ENCODE data around the gene TNS3. TPM values are rescaled to one million over a fixed set of nuclear protein-coding genes. Genes with fewer than 3 reads are reported as not detected.

TNS3 gene
- polyA plus RNA-seq, 1 of the 3 experiments (the other 2 are of a cell fraction), result 72.3 TPM

DNA sequence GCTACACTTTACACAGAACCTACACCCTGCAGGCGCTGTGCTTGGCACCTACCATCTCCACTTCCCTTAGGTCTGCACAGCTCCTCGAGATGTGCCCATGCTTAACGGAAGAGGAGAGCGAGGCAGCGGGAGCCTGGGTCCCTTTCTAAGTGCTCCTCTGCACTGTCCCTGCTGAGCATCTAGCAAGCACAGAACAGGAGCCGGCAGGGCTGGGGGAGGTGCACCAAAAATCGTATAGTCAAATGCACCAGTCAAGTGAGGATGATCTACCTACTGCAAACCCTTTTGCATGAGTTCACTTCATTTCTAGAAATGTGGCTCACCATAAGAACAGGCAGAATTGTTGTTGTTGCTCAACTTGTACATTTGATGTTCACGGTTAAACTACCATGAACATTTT, 267.7 kb downstream of the TNS3 start (continued):
- TF ChIP-seq, protein P1, sequence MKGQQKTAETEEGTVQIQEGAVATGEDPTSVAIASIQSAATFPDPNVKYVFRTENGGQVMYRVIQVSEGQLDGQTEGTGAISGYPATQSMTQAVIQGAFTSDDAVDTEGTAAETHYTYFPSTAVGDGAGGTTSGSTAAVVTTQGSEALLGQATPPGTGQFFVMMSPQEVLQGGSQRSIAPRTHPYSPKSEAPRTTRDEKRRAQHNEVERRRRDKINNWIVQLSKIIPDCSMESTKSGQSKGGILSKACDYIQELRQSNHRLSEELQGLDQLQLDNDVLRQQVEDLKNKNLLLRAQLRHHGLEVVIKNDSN (IDR thresholded peaks at IDR 0.05; ENCODE audit: borderline replicate concordance, low read depth), result no peak
- TF ChIP-seq, protein P2, sequence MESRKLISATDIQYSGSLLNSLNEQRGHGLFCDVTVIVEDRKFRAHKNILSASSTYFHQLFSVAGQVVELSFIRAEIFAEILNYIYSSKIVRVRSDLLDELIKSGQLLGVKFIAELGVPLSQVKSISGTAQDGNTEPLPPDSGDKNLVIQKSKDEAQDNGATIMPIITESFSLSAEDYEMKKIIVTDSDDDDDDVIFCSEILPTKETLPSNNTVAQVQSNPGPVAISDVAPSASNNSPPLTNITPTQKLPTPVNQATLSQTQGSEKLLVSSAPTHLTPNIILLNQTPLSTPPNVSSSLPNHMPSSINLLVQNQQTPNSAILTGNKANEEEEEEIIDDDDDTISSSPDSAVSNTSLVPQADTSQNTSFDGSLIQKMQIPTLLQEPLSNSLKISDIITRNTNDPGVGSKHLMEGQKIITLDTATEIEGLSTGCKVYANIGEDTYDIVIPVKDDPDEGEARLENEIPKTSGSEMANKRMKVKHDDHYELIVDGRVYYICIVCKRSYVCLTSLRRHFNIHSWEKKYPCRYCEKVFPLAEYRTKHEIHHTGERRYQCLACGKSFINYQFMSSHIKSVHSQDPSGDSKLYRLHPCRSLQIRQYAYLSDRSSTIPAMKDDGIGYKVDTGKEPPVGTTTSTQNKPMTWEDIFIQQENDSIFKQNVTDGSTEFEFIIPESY (IDR thresholded peaks at IDR 0.05; ENCODE audit: borderline replicate concordance, low read depth), result no peak

DNA sequence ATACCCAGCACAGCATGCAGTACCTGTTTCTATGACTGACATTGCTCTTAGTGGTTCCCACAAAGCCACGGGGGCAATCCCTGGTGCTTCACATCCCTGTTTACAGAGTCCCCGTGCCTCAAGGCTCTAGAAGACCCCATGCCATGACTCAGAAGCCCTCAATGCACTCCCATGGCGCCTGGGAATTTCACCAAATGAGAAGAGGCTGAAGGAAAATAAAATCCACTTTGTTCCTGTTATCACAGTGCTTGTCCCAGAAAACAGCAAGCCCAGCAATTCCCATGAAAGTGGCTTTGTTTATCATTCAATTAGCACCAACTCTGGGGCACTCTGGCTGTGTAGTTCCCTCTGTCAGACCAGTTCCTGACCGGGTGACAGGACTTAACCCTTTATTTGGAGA, 268.3 kb downstream of the TNS3 start:
- Histone ChIP-seq H3K36me3 (replicated peaks in 1 of 2; ENCODE audit: control insufficient read depth in 1 of 2, insufficient read depth in 2 of 2, low read length in 1 of 2) (peaks cover 32 to 54% of the 10 kb centered on the region in 2 experiments), H3K9ac (no peak overlapping the region), H3K4me3 (ENCODE audit: low read depth in 2 of 2, low read length in 1 of 2) (no peak overlapping the region), H3K9me3 (no peaks in the 10 kb centered on the region), H3F3A (replicated peaks; ENCODE audit: insufficient read depth) (no peaks in the 10 kb centered on the region), H2AFZ (ENCODE audit: low read depth) (no peak overlapping the region), H3K27ac (ENCODE audit: low read depth in 2 of 2, low read length in 1 of 2) (no peak overlapping the region), H3K9me2 (no peaks in the 10 kb centered on the region), H4K20me1 (ENCODE audit: insufficient read depth) (no peaks in the 10 kb centered on the region), H3K4me2 (no peak overlapping the region), H3K27me3 (ENCODE audit: insufficient read depth) (no peaks in the 10 kb centered on the region), H3K79me2 (ENCODE audit: insufficient read depth) (no peaks in the 10 kb centered on the region), H3K4me1 (ENCODE audit: control insufficient read depth in 1 of 2, insufficient read depth in 2 of 2, low read depth in 1 of 2, low read length in 1 of 2) (peaks cover 0 to 11% of the 10 kb centered on the region in 2 experiments; a peak in 1 of 4 replicates)
- 74% methylated on average over 4 of the region's 4 CpGs for WGBS (ENCODE audit: low lambda C conversion rate)
- ChIA-PET CTCF (interaction anchor here (1.0 to 1.5 kb wide), 3 partner anchors 18 to 59 kb away, joined by 3 to 5 read pairs (median 3); no protein-coding TSS in a partner anchor), POLR2A (no interaction called here)
- TF ChIP-seq, protein P3, sequence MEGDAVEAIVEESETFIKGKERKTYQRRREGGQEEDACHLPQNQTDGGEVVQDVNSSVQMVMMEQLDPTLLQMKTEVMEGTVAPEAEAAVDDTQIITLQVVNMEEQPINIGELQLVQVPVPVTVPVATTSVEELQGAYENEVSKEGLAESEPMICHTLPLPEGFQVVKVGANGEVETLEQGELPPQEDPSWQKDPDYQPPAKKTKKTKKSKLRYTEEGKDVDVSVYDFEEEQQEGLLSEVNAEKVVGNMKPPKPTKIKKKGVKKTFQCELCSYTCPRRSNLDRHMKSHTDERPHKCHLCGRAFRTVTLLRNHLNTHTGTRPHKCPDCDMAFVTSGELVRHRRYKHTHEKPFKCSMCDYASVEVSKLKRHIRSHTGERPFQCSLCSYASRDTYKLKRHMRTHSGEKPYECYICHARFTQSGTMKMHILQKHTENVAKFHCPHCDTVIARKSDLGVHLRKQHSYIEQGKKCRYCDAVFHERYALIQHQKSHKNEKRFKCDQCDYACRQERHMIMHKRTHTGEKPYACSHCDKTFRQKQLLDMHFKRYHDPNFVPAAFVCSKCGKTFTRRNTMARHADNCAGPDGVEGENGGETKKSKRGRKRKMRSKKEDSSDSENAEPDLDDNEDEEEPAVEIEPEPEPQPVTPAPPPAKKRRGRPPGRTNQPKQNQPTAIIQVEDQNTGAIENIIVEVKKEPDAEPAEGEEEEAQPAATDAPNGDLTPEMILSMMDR (IDR thresholded peaks at IDR 0.05), result no peak
- TF ChIP-seq JUND (IDR thresholded peaks at IDR 0.05) (no peak), SIN3A (IDR thresholded peaks at IDR 0.05; ENCODE audit: borderline replicate concordance, low read depth, low read length) (no peak), RFX5 (IDR thresholded peaks at IDR 0.05; ENCODE audit: low read length) (no peak), FOXJ3 (CRISPR knock-in tag; IDR thresholded peaks at IDR 0.05) (no peak), NRF1 (IDR thresholded peaks at IDR 0.05; ENCODE audit: low read depth, low read length) (no peak), SMC3 (IDR thresholded peaks at IDR 0.05; ENCODE audit: low read depth, low read length) (no peak), YY1 (IDR thresholded peaks at IDR 0.05; ENCODE audit: low read depth) (no peak), RAD21 (IDR thresholded peaks at IDR 0.05; ENCODE audit: low read length) (no peak), FOXM1 (IDR thresholded peaks at IDR 0.05; ENCODE audit: low read depth) (no peak), RXRA (IDR thresholded peaks at IDR 0.05; ENCODE audit: borderline replicate concordance, low read depth) (no peak), TCF12 (IDR thresholded peaks at IDR 0.05) (no peak)
- TF ChIP-seq, protein P2 (IDR thresholded peaks at IDR 0.05; ENCODE audit: borderline replicate concordance, low read depth), result no peak
- TF ChIP-seq, protein P4, sequence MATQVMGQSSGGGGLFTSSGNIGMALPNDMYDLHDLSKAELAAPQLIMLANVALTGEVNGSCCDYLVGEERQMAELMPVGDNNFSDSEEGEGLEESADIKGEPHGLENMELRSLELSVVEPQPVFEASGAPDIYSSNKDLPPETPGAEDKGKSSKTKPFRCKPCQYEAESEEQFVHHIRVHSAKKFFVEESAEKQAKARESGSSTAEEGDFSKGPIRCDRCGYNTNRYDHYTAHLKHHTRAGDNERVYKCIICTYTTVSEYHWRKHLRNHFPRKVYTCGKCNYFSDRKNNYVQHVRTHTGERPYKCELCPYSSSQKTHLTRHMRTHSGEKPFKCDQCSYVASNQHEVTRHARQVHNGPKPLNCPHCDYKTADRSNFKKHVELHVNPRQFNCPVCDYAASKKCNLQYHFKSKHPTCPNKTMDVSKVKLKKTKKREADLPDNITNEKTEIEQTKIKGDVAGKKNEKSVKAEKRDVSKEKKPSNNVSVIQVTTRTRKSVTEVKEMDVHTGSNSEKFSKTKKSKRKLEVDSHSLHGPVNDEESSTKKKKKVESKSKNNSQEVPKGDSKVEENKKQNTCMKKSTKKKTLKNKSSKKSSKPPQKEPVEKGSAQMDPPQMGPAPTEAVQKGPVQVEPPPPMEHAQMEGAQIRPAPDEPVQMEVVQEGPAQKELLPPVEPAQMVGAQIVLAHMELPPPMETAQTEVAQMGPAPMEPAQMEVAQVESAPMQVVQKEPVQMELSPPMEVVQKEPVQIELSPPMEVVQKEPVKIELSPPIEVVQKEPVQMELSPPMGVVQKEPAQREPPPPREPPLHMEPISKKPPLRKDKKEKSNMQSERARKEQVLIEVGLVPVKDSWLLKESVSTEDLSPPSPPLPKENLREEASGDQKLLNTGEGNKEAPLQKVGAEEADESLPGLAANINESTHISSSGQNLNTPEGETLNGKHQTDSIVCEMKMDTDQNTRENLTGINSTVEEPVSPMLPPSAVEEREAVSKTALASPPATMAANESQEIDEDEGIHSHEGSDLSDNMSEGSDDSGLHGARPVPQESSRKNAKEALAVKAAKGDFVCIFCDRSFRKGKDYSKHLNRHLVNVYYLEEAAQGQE (IDR thresholded peaks at IDR 0.05; ENCODE audit: low read depth, low read length), result no peak
- TF ChIP-seq, protein P5, sequence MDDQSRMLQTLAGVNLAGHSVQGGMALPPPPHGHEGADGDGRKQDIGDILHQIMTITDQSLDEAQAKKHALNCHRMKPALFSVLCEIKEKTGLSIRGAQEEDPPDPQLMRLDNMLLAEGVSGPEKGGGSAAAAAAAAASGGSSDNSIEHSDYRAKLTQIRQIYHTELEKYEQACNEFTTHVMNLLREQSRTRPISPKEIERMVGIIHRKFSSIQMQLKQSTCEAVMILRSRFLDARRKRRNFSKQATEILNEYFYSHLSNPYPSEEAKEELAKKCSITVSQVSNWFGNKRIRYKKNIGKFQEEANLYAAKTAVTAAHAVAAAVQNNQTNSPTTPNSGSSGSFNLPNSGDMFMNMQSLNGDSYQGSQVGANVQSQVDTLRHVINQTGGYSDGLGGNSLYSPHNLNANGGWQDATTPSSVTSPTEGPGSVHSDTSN (IDR thresholded peaks at IDR 0.05), result no peak
- TF ChIP-seq, protein P6, sequence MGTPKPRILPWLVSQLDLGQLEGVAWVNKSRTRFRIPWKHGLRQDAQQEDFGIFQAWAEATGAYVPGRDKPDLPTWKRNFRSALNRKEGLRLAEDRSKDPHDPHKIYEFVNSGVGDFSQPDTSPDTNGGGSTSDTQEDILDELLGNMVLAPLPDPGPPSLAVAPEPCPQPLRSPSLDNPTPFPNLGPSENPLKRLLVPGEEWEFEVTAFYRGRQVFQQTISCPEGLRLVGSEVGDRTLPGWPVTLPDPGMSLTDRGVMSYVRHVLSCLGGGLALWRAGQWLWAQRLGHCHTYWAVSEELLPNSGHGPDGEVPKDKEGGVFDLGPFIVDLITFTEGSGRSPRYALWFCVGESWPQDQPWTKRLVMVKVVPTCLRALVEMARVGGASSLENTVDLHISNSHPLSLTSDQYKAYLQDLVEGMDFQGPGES (IDR thresholded peaks at IDR 0.05; ENCODE audit: low read depth, low read length), result no peak
- DNase-seq, result no peak

Data from SK-N-SH (cell line).